CD8-positive, alpha-beta memory T cell (primary cell): ENCODE data around the gene DNTT. TPM values are rescaled to one million over a fixed set of nuclear protein-coding genes. Genes with fewer than 3 reads are reported as not detected.

ENCODE experiments used
- CTCF ChIA-PET: fragments of 350-600 bp; sonication (Branson Sonifier 250); formaldehyde crosslinking; loops from one replicate; lab custom pipeline; 2021; ENCODE audit warnings: antibody characterized with exemption; lab: Charles Lee
- POLR2A ChIA-PET: fragments of 350-600 bp; sonication (Branson Sonifier 250); formaldehyde crosslinking; loops from one replicate; lab custom pipeline; 2021; ENCODE audit warnings: antibody characterized with exemption; lab: Charles Lee
- DNase-seq, 5 donors: peaks; one replicate each; pipeline versions ENCODE4 v3.0.0 to v3.0.0-alpha.2; 2020 to 2022; ENCODE audit warnings: mixed read lengths in 1 of 5
- H3K27ac ChIP-seq: one replicate; pipeline ENCODE4 v1.7.0; 2013; ENCODE audit warnings: low read depth, mild to moderate bottlenecking, low read length, moderate library complexity
- H3K27me3 ChIP-seq: 2 replicates; pipeline ENCODE4 v1.7.0; 2013; ENCODE audit warnings: low read length, mild to moderate bottlenecking; ENCODE audit not compliant: insufficient read depth, poor library complexity, severe bottlenecking
- H3K36me3 ChIP-seq: 2 replicates; pipeline ENCODE4 v1.7.0; 2013; ENCODE audit warnings: mild to moderate bottlenecking, low read length, moderate library complexity; ENCODE audit not compliant: insufficient read depth
- H3K4me1 ChIP-seq: 2 replicates; pipeline ENCODE4 v1.7.0; 2013; ENCODE audit warnings: mild to moderate bottlenecking, low read length, moderate library complexity; ENCODE audit not compliant: insufficient read depth
- H3K4me3 ChIP-seq: 2 replicates; pipeline ENCODE4 v1.7.0; 2013; ENCODE audit warnings: mild to moderate bottlenecking, low read length
- H3K9me3 ChIP-seq: 2 replicates; pipeline ENCODE4 v1.7.0; 2013; ENCODE audit warnings: mild to moderate bottlenecking, low read length
- H3K27ac Mint-ChIP-seq, 8 donors: one replicate each; pipeline ENCODE4 v1.8.0; 2020 to 2021; ENCODE audit warnings: mixed read lengths in 8 of 8, mild to moderate bottlenecking in 6 of 8, inconsistent platforms in 3 of 8, moderate library complexity in 3 of 8
- H3K27me3 Mint-ChIP-seq, 2 donors: one replicate each; pipeline ENCODE4 v1.8.0; 2020 to 2021; ENCODE audit warnings: mixed read lengths in 2 of 2, mild to moderate bottlenecking in 1 of 2, moderate library complexity in 1 of 2
- H3K36me3 Mint-ChIP-seq, 3 donors: one replicate each; pipeline ENCODE4 v1.8.0; 2020 to 2021; ENCODE audit warnings: mixed read lengths in 3 of 3, inconsistent platforms in 1 of 3, mild to moderate bottlenecking in 1 of 3
- H3K4me1 Mint-ChIP-seq, 3 donors: one replicate each; pipeline ENCODE4 v1.8.0; 2020 to 2021; ENCODE audit warnings: mixed read lengths in 3 of 3, inconsistent platforms in 1 of 3, mild to moderate bottlenecking in 1 of 3
- H3K4me3 Mint-ChIP-seq, 7 donors: one replicate each; pipeline ENCODE4 v1.8.0; 2020 to 2021; ENCODE audit warnings: mixed read lengths in 7 of 7, mild to moderate bottlenecking in 6 of 7, moderate library complexity in 4 of 7, inconsistent platforms in 2 of 7
- H3K9me3 Mint-ChIP-seq, 5 donors: one replicate each; pipeline ENCODE4 v1.8.0; 2020 to 2022; ENCODE audit warnings: mixed read lengths in 5 of 5, mild to moderate bottlenecking in 3 of 5, moderate library complexity in 2 of 5, inconsistent platforms in 1 of 5
- polyA plus RNA-seq: library from polyadenylated mRNA; unstranded; fragments of 300-500 nt; fragmentation: Illumina TruSeq; gene quantifications from one replicate; pipeline ENCODE4 v1.2.3, GENCODE V29; 2021
- total RNA-seq, 2 experiments: library from RNA; stranded (reverse); gene quantifications; one replicate each; pipeline ENCODE4 v1.2.3, GENCODE V29; 2021

DNTT gene
- total and polyA plus RNA-seq, 3 experiments from 2014 or later = not detected

DNA sequence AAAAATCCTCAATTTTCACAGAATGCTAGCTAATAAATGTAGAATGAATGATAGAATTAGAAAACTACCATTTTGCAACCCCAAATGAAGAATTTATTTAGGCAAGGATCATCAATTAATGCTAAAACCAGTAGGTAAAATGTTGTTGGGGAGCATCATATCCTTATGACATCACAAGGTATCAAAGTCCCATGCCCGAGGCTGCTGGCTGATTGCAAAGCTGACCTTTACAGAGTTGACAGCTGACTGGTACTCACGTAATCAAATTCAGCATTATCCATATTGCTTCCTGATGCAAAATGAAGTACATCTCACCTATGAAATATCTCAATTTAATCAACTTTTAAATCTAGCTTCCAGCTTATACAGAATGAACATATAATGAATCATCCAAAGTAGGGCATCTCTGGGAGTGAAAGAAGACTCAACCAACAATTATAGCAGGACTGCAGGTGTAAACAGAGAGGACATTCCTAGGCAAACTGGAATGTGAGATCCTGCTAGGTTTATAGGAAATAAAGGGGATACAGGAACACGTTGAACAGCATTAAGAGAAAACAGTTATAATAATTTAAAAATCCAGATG lies 22.7 kb upstream of the DNTT start:
- ChIA-PET POLR2A (no interaction called here), CTCF (no interaction called here)
- Mint-ChIP-seq H3K4me3 (no peak overlapping the region), H3K36me3 (no peaks in the 10 kb centered on the region), H3K9me3 (no peaks in the 10 kb centered on the region), H3K27me3 (peaks cover 13 to 39% of the 10 kb centered on the region in 2 donors), H3K4me1 (no peaks in the 10 kb centered on the region), H3K27ac (no peak overlapping the region)
- no peak for DNase-seq
- Histone ChIP-seq H3K4me3 (no peak overlapping the region), H3K4me1 (no peaks in the 10 kb centered on the region), H3K27ac (no peak overlapping the region), H3K36me3 (no peaks in the 10 kb centered on the region), H3K27me3 (no peaks in the 10 kb centered on the region), H3K9me3 (no peaks in the 10 kb centered on the region)

DNA sequence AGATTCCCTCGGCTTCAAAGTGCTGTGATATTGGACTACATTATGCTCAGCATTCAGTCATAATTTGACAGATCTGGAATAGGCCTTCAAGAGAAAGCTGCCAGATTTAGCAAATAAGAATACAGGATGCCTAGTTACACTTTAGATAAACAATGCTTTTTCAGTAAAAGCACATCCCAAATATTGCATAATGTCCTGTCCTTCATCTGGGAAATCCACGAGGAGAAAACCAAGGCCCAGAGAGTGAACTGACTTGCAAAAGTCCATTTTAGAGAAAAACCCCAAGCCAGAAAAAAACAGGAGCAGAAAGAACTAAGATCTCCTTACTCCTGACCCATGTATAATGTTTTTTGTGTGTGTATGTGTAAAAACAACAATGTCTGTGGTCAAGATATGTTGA lies 20.9 kb upstream of the DNTT start:
- Mint-ChIP-seq H3K27ac (no peak overlapping the region), H3K36me3 (no peaks in the 10 kb centered on the region), H3K9me3 (no peaks in the 10 kb centered on the region), H3K4me1 (peaks cover 3 to 10% (median 8%) of the 10 kb centered on the region in 3 donors), H3K4me3 (no peak overlapping the region), H3K27me3 (peaks cover 13 to 23% of the 10 kb centered on the region in 2 donors)
- Histone ChIP-seq H3K4me3 (no peak overlapping the region), H3K4me1 (peaks cover 11% of the 10 kb centered on the region), H3K27me3 (no peaks in the 10 kb centered on the region), H3K27ac (no peak overlapping the region), H3K9me3 (no peaks in the 10 kb centered on the region), H3K36me3 (no peaks in the 10 kb centered on the region)
- no peak for DNase-seq
- ChIA-PET CTCF (no interaction called here), POLR2A (no interaction called here)

DNA sequence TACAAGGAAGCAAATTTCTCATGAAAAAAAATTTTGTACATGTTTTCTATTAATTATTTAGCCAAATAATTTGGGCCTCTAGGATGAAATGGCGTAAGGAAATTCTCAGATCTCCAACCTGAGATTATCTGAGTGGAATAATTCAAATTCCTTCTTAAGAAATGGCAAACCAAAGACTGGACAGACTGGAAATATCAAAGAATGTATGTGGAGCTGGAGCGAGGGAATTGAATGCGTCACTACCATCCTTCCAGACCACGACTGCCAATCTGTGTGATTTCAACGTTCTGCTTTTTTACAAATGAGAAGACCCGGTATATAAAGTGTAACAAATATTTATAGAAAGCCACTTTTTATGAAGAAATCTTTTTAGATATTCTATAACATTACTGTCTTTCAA lies 20.5 kb upstream of the DNTT start:
- H3K9me3 Mint-ChIP-seq = no peaks in the 10 kb centered on the region
- no peak overlapping the region for H3K27ac ChIP-seq
- peaks cover 3 to 10% (median 10%) of the 10 kb centered on the region in 3 donors for H3K4me1 Mint-ChIP-seq
- H3K9me3 ChIP-seq = no peaks in the 10 kb centered on the region
- peaks cover 13 to 23% of the 10 kb centered on the region in 2 donors for H3K27me3 Mint-ChIP-seq
- no peak for DNase-seq
- H3K27ac Mint-ChIP-seq = no peak overlapping the region
- H3K27me3 ChIP-seq = no peaks in the 10 kb centered on the region
- no peaks in the 10 kb centered on the region for H3K36me3 ChIP-seq
- peaks cover 14% of the 10 kb centered on the region for H3K4me1 ChIP-seq
- no peaks in the 10 kb centered on the region for H3K36me3 Mint-ChIP-seq
- ChIA-PET POLR2A (no interaction called here), CTCF (no interaction called here)
- H3K4me3 Mint-ChIP-seq = no peak overlapping the region
- H3K4me3 ChIP-seq = no peak overlapping the region

DNA sequence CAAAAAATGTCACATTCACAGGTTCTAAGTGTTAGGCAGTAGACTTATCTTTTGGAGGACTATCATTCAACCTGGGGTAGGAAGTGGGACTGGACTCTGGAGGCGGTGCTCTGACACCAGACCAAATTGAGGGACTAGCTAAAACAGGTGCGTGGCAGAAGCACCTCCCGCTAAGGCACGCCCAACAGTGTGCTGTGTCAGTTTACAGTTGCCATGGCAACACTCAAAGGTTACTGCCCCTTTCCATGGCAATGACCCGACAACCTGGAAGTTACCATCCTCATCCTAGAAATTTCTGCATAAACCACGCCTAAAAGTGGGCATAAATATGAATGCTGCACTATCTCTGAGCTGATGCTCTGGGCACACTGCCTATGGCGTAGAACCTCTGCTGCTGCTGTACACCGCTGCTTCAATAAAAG lies 18.9 kb upstream of the DNTT start:
- Mint-ChIP-seq H3K4me3 (no peak overlapping the region), H3K4me1 (peaks cover 3 to 10% (median 10%) of the 10 kb centered on the region in 3 donors), H3K27me3 (peaks cover 7 to 20% of the 10 kb centered on the region in 2 donors), H3K36me3 (no peaks in the 10 kb centered on the region), H3K9me3 (no peaks in the 10 kb centered on the region), H3K27ac (no peak overlapping the region)
- no peak overlapping the region for H3K27ac ChIP-seq
- ChIA-PET POLR2A (no interaction called here), CTCF (no interaction called here)
- DNase-seq = no peak
- no peaks in the 10 kb centered on the region for H3K9me3 ChIP-seq
- peaks cover 14% of the 10 kb centered on the region for H3K4me1 ChIP-seq
- H3K27me3 ChIP-seq = no peaks in the 10 kb centered on the region
- H3K36me3 ChIP-seq = no peaks in the 10 kb centered on the region
- H3K4me3 ChIP-seq = no peak overlapping the region

DNA sequence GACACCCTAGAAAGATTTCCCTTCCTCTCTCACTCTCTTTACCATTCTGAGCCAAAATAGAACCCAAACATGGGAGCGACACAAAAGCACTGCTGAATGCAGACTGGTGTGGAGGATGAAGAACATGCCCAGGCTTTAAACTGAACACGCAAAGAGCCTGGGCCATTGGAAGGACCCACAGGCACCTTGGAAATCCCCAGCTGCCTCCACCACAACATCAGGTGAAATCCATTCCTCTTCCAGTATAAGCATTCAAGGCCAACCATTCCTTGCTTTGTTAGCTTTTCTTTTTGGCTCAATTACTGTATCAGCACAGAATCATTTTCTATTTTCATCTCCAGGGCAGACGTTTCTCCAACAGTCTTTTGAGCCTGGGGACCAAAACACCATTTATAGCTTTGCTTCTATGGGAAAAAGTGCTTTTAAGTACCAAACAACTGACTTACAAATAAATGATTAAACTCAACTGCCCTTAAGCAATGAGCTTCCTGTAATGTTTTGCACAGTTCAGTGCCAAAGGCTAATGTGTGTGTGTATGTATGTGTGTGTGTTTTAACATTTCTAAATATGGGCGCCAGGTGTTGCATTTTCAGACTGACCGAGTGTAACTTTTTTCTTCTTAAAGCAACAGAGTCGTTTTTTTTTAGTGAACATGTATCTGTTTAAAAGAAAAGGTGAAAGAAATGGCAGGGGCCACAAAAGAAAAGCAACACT lies 16.7 kb upstream of the DNTT start:
- H3K27me3 ChIP-seq = no peaks in the 10 kb centered on the region
- DNase-seq = no peak
- no peaks in the 10 kb centered on the region for H3K36me3 Mint-ChIP-seq
- H3K9me3 ChIP-seq = no peaks in the 10 kb centered on the region
- H3K4me3 ChIP-seq = no peak overlapping the region
- no peak overlapping the region for H3K27ac Mint-ChIP-seq
- CTCF ChIA-PET = interaction anchor here (0.8 kb wide), 1 partner anchor 12 kb away, joined by 3 read pairs; no protein-coding TSS in a partner anchor
- H3K27ac ChIP-seq = no peak overlapping the region
- H3K4me1 ChIP-seq = peaks cover 14% of the 10 kb centered on the region
- peaks cover 7 to 30% of the 10 kb centered on the region in 2 donors for H3K27me3 Mint-ChIP-seq
- peaks cover 3 to 10% (median 10%) of the 10 kb centered on the region in 3 donors for H3K4me1 Mint-ChIP-seq
- H3K4me3 Mint-ChIP-seq = no peak overlapping the region
- POLR2A ChIA-PET = no interaction called here
- H3K36me3 ChIP-seq = no peaks in the 10 kb centered on the region
- no peaks in the 10 kb centered on the region for H3K9me3 Mint-ChIP-seq

DNA sequence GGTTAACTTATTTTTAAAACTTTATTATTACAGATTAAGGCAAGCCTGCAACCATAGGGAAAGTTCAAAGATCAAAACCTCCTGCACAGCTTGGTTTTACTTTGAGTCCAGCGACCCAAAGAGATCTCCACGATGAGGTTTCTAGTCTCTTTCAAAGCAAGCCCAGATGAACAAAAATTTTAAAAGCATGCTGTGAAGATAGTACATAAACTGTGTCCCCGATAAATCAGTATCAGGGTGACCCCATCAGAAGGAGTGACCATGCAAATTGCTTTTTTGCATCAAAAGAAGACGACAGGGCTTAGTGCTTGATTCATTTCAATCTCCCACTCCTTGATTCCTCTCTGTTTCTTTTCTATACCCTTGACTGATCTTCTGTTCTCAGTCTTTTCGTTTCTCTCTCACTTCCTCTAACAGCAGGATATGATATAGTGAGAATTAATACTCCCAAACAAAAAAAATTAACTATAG lies 16.0 kb upstream of the DNTT start:
- no peak for DNase-seq
- Mint-ChIP-seq H3K4me1 (peaks cover 3 to 10% (median 10%) of the 10 kb centered on the region in 3 donors), H3K36me3 (no peaks in the 10 kb centered on the region), H3K27me3 (peaks cover 7 to 27% of the 10 kb centered on the region in 2 donors), H3K9me3 (no peaks in the 10 kb centered on the region), H3K4me3 (no peak overlapping the region), H3K27ac (no peak overlapping the region)
- no peak overlapping the region for H3K27ac ChIP-seq
- H3K27me3 ChIP-seq = no peaks in the 10 kb centered on the region
- H3K36me3 ChIP-seq = no peaks in the 10 kb centered on the region
- CTCF ChIA-PET = no interaction called here
- POLR2A ChIA-PET = no interaction called here
- peak overlapping the region; percentile 38 for H3K4me3 ChIP-seq
- no peaks in the 10 kb centered on the region for H3K9me3 ChIP-seq
- peaks cover 14% of the 10 kb centered on the region for H3K4me1 ChIP-seq

DNA sequence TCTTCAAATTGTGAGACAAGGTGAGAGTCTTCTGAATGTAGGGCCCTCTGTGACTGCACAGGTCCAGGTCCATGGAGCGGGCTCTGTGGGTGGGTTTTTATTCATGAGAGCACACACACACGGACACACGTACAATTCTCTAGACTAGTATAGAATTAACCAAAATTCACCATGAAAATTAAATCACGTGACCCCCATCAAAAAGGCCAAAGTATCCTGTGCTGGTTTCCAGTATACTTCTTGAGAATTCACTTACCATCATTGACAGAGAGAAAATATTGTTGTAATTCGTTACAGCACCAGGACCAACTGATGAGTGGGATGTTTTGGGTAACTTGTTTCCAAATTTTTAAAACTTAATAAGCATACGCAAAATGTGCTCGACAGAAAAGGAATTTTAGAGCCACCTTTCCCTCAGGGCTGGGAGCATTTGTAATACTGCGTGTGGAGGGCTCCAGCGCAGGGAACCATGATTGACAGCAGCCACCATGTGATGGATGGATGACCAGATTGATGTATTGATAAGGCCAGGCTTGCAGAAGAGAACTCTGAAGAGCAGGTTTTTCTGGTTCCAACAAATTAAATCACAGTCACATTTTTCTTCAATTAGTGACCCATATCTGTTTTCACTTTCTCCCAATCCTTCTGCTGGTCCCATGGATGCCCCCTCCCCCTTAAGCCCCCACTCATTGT lies 14.9 kb upstream of the DNTT start:
- Histone ChIP-seq H3K27me3 (no peaks in the 10 kb centered on the region), H3K27ac (no peak overlapping the region), H3K4me3 (no peak overlapping the region), H3K36me3 (no peaks in the 10 kb centered on the region), H3K9me3 (no peaks in the 10 kb centered on the region), H3K4me1 (peaks cover 14% of the 10 kb centered on the region)
- H3K9me3 Mint-ChIP-seq = no peaks in the 10 kb centered on the region
- ChIA-PET CTCF (no interaction called here), POLR2A (no interaction called here)
- H3K4me1 Mint-ChIP-seq = peaks cover 3 to 10% (median 10%) of the 10 kb centered on the region in 3 donors
- no peak overlapping the region for H3K4me3 Mint-ChIP-seq
- H3K27me3 Mint-ChIP-seq = peaks cover 3 to 33% of the 10 kb centered on the region in 2 donors
- H3K36me3 Mint-ChIP-seq = no peaks in the 10 kb centered on the region
- H3K27ac Mint-ChIP-seq = no peak overlapping the region
- no peak for DNase-seq
